Stimulated activated naive B cell treated with anti-CD40 and anti-IgM and Interleukin-4, amounts not matched to agents 10 μg/mL and 1 μg/mL and 100 μg/mL, for 72 hours (primary cell): ENCODE measurements around the gene CARNS1.
A peak's percentile ranks its signal among the peaks of the same experiment; 100 is the strongest.
"Not testable (repeated sequence)": the region's sequence is repeated elsewhere in the genome, so short reads cannot be mapped to it uniquely, and the experiment has no call there.

ENCODE experiments used
- ATAC-seq, 2 donors: fragments of 150-1000 bp; cut with Tn5 transposase; replicated peaks; 2 replicates each; pipeline ENCODE4 v1.10.0; 2021; ENCODE audit warnings: moderate library complexity in 1 of 2
- DNase-seq: peaks from one replicate; pipeline ENCODE4 v3.0.0; 2021
- H3K27ac Mint-ChIP-seq: one replicate; pipeline ENCODE4 v1.8.0; 2022; ENCODE audit warnings: mild to moderate bottlenecking, mixed read lengths
- H3K27me3 Mint-ChIP-seq, 2 donors: one replicate each; pipeline ENCODE4 v1.8.0; 2022; ENCODE audit warnings: mixed read lengths in 2 of 2
- H3K36me3 Mint-ChIP-seq, 2 donors: one replicate each; pipeline ENCODE4 v1.8.0; 2022; ENCODE audit warnings: mixed read lengths in 2 of 2, mild to moderate bottlenecking in 1 of 2
- H3K4me1 Mint-ChIP-seq, 2 donors: one replicate each; pipeline ENCODE4 v1.8.0; 2022; ENCODE audit warnings: mixed read lengths in 2 of 2, mild to moderate bottlenecking in 1 of 2
- H3K4me3 Mint-ChIP-seq, 2 donors: one replicate each; pipeline ENCODE4 v1.8.0; 2022; ENCODE audit warnings: mild to moderate bottlenecking in 2 of 2, mixed read lengths in 2 of 2, moderate library complexity in 1 of 2
- H3K9me3 Mint-ChIP-seq, 2 donors: one replicate each; pipeline ENCODE4 v1.8.0; 2022; ENCODE audit warnings: mixed read lengths in 2 of 2, mild to moderate bottlenecking in 1 of 2

The CARNS1 gene

DNA sequence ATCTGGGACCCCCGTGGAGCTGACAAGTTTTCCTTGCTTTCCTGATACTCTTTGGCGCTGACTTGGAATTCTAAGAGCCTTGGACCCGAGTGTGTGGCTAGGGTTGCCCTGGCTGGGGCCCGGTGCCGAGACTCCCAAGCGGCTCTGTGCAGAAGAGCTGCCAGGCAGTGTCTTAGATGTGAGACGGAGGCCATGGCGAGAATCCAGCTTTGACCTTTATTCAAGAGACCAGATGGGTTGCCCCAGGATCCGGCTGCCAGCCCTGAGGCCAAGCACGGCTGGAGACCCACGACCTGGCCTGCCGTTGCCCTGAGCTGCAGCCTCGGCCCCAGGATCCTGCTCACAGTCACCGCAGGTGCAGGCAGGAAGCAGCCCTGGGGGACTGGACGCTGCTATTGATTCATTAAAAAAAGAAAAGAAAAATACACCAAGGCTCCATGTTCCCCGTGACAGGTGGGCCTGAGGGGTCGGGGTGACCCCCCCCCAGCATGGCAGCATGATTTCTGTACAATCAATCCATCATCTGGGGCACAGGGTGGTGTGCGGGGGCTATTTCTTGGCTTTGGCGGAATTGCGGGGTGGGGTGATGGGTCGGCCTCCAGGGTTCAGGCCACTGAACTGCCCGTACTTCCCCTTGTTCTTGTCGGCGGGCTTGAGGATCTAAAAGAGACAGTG, 17.4 kb upstream of the CARNS1 start:
- Mint-ChIP-seq H3K27ac (peak overlapping the region; percentile 72), H3K4me3 (no peak overlapping the region)

DNA sequence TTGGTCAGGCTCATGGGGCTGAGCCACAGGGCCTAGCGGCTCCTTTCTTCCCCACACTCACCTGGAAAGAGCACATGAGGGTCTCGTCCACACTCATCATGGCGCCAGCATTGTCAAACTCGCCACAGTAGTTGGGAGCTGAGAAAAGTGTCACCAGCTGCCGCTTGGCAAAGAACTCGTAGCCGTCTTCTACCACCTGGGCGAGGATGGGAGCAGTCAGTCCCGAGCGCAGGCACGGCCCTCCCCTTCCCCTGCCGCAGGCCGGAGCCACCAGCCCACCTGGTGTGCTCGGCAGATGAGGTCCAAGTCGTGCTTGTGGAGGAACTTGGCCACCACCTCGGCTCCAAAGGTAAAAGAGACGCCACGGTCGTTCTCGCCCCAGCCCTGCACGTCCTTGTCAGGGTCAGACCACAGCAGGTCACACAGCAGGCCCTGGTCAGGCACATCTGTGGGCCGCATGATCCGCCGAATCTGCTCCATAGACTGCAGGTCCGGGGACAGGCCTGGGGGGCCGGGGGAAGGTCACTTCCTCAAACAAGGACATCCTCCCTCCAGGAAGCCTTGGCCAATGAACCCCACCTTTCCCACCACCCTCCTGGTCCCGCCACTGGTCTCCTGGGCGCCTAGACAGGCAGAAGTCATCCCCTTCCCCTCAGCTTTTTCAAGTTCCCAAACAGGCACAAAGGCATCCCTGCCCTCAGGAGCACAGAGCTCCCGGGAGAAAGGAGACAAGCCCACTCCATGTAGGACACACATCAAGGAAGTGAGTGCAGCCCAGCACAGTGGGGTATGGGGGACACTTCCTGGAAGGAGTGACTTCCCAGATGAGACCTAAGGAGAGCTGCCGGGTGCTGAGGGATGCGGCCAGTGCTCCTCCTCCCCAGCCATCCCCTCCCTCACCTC, 16.6 kb upstream of the CARNS1 start:
- Mint-ChIP-seq H3K27me3 (no peaks in the 10 kb centered on the region), H3K4me1 (peaks cover 22 to 51% of the 10 kb centered on the region in 2 donors), H3K9me3 (no peaks in the 10 kb centered on the region), H3K27ac (peak overlapping the region; percentile 47), H3K36me3 (peaks cover 31 to 32% of the 10 kb centered on the region in 2 donors), H3K4me3 (peak overlapping the region; percentile 17 to 33)
- ATAC-seq (no peak), DNase-seq (no peak)

More for the DNA sequence above, 17.4 kb upstream of the CARNS1 start:
- no peaks in the 10 kb centered on the region for H3K9me3 Mint-ChIP-seq
- DNase-seq (no peak), ATAC-seq (no peak)
- peaks cover 25 to 51% of the 10 kb centered on the region in 2 donors for H3K4me1 Mint-ChIP-seq
- H3K27me3 Mint-ChIP-seq, result no peaks in the 10 kb centered on the region
- peaks cover 32 to 35% of the 10 kb centered on the region in 2 donors for H3K36me3 Mint-ChIP-seq

DNA sequence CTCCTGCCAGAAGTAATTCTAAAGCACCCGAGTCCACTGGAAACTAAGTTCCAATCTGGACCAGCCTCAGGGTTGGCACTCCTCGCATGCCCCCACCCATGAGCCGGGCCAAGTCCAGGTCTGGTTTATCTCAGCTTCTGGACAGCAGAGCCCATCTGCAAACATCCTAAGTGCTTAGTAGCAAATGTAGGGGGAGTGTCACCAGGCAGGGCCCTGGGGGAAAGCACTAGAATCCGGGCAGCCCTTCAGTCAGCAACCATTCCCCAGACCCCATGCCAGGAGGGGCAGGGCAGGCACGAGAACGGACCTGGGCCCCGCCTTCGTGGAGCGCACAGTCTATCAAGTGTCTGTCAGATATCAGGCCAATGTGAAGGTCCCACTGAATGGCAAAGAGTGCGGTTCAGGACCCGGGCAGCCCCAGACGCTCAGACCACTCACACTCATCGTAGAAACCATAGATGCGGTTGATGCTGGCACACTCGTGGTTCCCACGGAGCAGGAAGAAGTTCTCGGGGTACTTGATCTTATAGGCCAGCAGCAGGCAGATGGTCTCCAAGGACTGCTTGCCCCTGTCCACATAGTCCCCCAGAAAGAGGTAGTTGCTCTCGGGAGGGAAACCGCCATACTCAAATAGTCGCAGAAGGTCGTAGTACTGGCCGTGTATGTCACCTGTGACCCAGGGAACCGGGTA, 15.1 kb upstream of the CARNS1 start:
- H3K36me3 Mint-ChIP-seq, result peaks cover 33 to 38% of the 10 kb centered on the region in 2 donors
- peak overlapping the region; percentile 86 to 98 for H3K4me3 Mint-ChIP-seq
- no peak for DNase-seq
- H3K27ac Mint-ChIP-seq, result peak overlapping the region; percentile 88
- no peak for ATAC-seq
- peaks cover 29 to 65% of the 10 kb centered on the region in 2 donors for H3K4me1 Mint-ChIP-seq
- no peaks in the 10 kb centered on the region for H3K27me3 Mint-ChIP-seq
- no peaks in the 10 kb centered on the region for H3K9me3 Mint-ChIP-seq

DNA sequence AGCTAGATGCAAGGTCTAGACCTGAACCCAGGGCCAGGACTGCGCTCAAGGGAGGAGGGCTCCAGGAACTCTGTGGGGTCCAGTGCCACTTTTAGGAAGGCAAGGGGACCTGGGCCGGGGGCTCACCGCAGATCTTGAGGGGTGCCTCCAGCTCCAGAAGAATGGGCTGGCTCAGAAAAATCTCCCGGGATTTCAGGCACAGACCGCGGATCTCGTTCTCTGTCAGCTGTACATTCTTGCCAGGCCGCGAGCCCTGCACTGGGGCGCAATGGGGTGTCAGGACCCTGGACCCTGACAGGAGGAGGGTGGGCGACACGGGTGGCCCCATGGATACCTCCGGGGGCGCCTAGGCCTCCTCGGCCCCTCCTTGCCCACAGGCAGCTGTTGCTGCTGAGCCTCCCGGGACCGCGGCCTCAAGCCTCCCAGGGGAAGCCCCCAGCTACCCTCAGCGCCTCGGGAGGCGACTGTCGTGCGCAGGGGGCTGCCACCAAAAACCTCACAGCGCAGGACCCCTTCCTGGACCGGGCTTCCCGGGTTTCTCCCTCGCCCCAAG, 14.5 kb upstream of the CARNS1 start:
- Mint-ChIP-seq H3K4me1 (peaks cover 34 to 69% of the 10 kb centered on the region in 2 donors), H3K36me3 (peaks cover 36 to 40% of the 10 kb centered on the region in 2 donors), H3K4me3 (peak overlapping the region; percentile 86 to 98)

DNA sequence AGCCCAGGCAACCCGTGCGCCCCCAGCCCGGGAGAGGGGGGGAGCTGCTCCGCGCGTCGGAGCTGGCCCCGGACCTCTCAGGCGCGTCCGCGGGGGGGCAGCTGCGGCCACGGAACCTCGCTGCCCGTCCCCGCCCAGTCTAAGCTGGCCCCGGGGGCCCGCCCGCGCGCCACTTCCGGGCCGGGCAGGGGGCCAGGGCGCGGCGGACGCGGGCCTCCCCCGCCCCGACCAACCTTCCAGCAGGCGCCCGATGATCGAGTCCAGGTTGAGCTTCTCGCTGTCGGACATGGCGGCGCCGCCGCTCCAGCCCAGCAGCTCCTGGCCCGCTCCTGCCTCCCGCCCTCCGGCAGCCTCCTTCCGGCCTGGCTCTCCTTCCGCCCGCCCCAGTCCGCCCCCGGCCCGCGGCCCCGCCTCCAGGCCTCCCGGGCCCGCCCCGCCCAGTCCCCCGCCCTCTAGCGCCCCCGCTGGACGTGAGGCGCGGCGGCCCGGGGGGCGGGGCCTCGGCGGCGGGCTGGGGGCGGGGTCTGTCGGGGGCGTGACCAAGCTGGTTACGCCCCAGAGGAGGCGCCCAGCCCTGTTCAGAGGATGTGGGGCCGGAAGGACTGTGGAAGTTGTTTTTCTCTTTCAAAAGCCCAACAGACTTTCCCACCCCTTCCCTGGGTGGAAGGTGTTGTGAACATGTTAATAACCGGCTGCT, 13.8 kb upstream of the CARNS1 start, which contains the start of gene PPP1CA:
Gene PPP1CA, minus strand, starts transcription at position 364 of the 697 bp plus-strand sequence. Its CDS starts 76 bp downstream, at position 288.
- H3K36me3 Mint-ChIP-seq, result peaks cover 41% of the 10 kb centered on the region in 2 donors
- H3K4me3 Mint-ChIP-seq, result peak within 1 kb of the TSS; percentile 86 to 98
- ATAC-seq, result peak; percentile 75 to 82
- H3K4me1 Mint-ChIP-seq, result peaks cover 37 to 69% of the 10 kb centered on the region in 2 donors
- H3K27ac Mint-ChIP-seq, result peak within 1 kb of the TSS; percentile 90
- no peaks in the 10 kb centered on the region for H3K27me3 Mint-ChIP-seq
- no peaks in the 10 kb centered on the region for H3K9me3 Mint-ChIP-seq
- peak; percentile 86 for DNase-seq

More for the DNA sequence above, 14.5 kb upstream of the CARNS1 start:
- H3K9me3 Mint-ChIP-seq, result no peaks in the 10 kb centered on the region
- H3K27ac Mint-ChIP-seq, result peak overlapping the region; percentile 88
- peak; percentile 27 to 34 for ATAC-seq
- DNase-seq, result no peak
- H3K27me3 Mint-ChIP-seq, result no peaks in the 10 kb centered on the region

DNA sequence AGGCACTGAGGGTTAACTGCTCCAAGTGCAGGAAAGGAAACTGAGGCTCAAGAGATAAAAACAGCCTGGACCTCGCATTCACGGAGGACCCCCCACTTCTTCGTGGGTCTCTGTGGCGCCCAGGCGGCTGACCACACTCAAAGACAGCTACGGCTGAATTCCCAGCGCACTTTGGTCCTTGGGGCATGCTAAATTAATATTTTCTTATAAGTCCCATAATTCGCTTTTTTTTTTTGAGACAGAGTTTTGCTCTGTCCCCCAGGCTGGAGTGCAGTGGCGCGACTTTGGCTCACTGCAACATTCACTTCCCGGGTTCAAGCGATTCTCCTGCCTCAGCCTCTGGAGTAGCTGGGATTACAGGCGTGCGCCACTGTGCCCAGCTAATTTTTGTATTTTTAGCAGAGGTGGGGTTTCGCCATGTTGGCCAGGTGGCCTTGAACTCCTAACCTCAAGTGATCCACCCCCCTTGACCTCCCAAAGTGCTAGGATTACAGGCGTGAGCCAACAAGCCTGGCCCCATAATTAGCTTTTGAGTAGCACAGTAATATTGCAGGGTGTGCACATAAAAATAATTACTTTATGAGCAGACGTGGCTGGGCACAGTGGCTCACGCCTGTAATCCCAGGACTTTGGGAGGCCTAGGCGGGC, 13.2 kb upstream of the CARNS1 start:
- not testable (repeated sequence) for DNase-seq, H3K27me3 Mint-ChIP-seq, H3K9me3 Mint-ChIP-seq, ATAC-seq
- Mint-ChIP-seq H3K36me3 (peaks cover 38 to 41% of the 10 kb centered on the region in 2 donors), H3K4me1 (peaks cover 40 to 69% of the 10 kb centered on the region in 2 donors), H3K27ac (peak overlapping the region; percentile 90), H3K4me3 (peak overlapping the region; percentile 86 to 98)

DNA sequence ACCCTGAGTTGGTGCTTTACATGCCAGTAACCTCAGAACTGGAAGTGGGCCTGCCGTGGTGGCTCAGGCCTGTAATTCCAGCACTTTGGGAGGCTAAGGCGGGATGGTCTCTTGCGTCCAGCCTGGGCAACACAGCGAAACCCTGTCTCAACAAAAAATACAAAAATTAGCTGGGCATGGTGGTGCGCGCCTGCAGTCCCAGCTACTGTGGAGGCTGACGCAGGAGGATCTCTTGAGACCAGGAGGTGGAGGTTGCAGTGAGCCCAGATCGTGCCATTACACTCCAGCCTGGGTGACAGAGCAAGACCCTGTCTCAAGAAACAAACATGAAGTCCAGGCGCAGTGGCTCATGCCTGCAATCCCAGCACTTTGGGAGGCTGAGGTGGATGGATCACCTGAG, 12.4 kb upstream of the CARNS1 start:
- H3K4me1 Mint-ChIP-seq, result peaks cover 43 to 70% of the 10 kb centered on the region in 2 donors
- peak overlapping the region; percentile 93 to 98 for H3K4me3 Mint-ChIP-seq

DNA sequence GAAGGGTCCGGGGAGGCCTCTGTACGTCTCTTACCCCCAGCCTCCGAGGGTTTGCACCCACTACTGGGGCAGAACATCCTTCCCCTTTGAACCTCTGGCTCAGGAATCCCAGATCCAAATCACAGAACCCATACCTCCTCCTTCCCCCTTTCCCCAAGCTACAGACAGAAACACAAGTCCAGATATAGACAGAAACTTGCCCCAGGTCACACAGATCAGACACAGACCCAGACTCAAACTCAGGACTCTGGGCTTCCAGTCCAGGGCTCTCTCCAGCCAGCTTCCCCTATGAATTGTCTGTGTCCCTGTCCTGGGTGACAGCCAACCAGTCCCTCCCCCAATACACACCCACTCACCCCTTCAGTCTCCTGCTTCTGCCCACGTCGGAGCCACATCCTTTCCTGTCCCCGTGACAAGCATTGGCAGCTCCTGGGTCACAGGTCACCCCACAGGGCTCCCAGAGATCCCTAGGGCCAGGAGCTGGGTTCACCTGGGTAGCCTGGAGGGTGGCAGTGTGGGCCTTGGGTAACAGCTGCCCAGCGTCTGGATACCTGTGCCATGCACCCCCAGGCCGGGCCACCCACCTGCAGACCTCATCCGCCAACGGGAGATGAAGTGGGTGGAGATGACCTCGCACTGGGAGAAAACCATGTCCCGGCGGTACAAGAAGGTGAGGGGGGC, 10.8 kb upstream of the CARNS1 start:
- ATAC-seq (no peak), DNase-seq (no peak)
- Mint-ChIP-seq H3K9me3 (no peaks in the 10 kb centered on the region), H3K4me1 (peaks cover 54 to 79% of the 10 kb centered on the region in 2 donors), H3K4me3 (peak overlapping the region; percentile 93 to 98), H3K27me3 (no peaks in the 10 kb centered on the region), H3K36me3 (peaks cover 25 to 40% of the 10 kb centered on the region in 2 donors), H3K27ac (peak overlapping the region; percentile 92)

More for the DNA sequence above, 12.4 kb upstream of the CARNS1 start:
- not testable (repeated sequence) for ATAC-seq, H3K9me3 Mint-ChIP-seq, H3K27me3 Mint-ChIP-seq, DNase-seq
- Mint-ChIP-seq H3K27ac (peak overlapping the region; percentile 92), H3K36me3 (peaks cover 30 to 42% of the 10 kb centered on the region in 2 donors)

DNA sequence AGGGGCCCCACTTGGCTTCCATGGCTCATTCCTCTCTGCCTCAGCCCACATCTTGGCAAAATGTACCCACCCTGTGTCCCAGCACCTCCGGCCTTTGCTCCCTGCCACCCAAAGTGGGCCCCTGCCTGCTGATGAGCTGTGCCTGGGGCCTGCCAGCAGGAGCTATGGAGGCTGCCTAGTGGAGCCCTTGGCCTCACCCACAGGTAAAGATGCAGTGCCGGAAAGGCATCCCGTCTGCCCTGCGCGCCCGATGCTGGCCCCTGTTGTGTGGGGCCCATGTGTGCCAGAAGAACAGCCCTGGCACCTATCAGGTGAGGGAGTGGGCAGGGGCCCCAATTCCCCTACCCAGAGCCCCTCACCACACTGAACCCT, 10.3 kb upstream of the CARNS1 start:
- Mint-ChIP-seq H3K4me1 (peaks cover 58 to 81% of the 10 kb centered on the region in 2 donors), H3K4me3 (peak overlapping the region; percentile 93 to 98), H3K36me3 (peaks cover 28 to 43% of the 10 kb centered on the region in 2 donors), H3K27me3 (no peaks in the 10 kb centered on the region), H3K27ac (peak overlapping the region; percentile 92), H3K9me3 (no peaks in the 10 kb centered on the region)
- DNase-seq (no peak), ATAC-seq (no peak)

DNA sequence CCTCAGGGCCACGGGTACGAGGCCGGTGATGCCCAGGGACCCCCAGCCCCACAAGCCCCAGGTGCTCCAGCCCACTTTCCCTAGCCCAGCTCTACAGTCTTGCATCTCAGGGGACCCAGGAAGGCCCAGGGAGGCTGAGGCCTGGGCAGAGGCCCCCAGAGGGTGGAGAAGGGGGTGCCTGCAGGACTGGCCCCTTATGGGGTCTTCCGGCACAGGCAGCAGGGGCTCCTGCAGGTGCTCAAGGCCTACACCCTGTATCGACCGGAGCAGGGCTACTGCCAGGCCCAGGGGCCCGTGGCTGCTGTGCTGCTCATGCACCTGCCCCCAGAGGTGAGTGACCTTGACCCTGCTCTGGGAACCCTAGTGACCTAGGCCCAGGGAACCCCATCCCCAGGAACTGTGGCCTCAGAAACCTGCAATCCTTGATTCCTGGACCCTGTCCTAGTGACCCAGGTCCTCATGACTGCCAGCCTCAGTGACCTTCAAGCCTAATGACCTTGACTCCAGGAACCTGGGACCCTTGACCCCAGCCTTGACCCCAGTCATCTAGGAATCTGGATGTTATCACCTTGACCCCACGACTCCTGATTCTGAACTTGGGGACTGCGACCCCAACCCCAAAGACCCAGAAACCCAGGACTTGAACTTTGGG, 9.7 kb upstream of the CARNS1 start:
- H3K36me3 Mint-ChIP-seq, result peaks cover 28 to 42% of the 10 kb centered on the region in 2 donors
- peak overlapping the region in 1 of 2 donors; percentile 98 for H3K4me3 Mint-ChIP-seq
- DNase-seq (no peak), ATAC-seq (no peak)
- H3K27me3 Mint-ChIP-seq, result no peaks in the 10 kb centered on the region
- H3K9me3 Mint-ChIP-seq, result no peaks in the 10 kb centered on the region
- peaks cover 58 to 81% of the 10 kb centered on the region in 2 donors for H3K4me1 Mint-ChIP-seq
- peak overlapping the region; percentile 92 for H3K27ac Mint-ChIP-seq

DNA sequence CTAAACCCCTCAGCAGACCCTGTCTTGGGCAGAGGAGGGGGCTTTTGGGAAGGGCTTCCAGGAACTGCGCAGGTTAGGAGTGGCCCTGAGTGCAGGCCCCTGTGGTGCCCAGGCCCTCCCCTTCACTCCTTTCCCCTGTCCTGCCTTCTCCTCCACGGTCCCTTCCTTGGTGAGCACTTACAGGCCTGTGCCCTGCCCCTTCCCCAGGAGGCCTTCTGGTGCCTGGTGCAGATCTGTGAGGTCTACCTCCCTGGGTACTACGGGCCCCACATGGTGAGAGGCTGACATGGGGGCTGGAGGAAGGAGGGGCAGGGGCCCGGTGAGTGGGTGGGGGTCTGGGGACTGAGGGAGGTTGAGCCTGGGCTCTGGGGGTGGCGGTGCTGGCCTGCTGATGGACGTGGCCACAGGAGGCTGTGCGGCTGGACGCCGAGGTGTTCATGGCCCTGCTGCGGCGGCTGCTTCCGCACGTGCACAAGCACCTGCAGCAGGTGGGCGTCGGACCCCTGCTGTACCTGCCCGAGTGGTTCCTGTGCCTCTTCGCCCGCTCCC, 9.0 kb upstream of the CARNS1 start:
- H3K27ac Mint-ChIP-seq, result peak overlapping the region; percentile 86
- no peak for DNase-seq
- H3K4me1 Mint-ChIP-seq, result peaks cover 65 to 85% of the 10 kb centered on the region in 2 donors
- H3K9me3 Mint-ChIP-seq, result no peaks in the 10 kb centered on the region
- H3K27me3 Mint-ChIP-seq, result no peaks in the 10 kb centered on the region
- peak overlapping the region; percentile 46 to 70 for H3K4me3 Mint-ChIP-seq
- peaks cover 28 to 41% of the 10 kb centered on the region in 2 donors for H3K36me3 Mint-ChIP-seq
- ATAC-seq, result no peak
